Muscle of arm (tissue), 14 donors: ENCODE data around the gene CIAO3. TPM values are rescaled to one million over a fixed set of nuclear protein-coding genes. Genes with fewer than 3 reads are reported as not detected.
A peak's percentile ranks its signal among the peaks of the same experiment; 100 is the strongest.

Experiments used
- DNase-seq: peaks from one replicate; pipeline ENCODE4 v3.0.0-alpha.2; 2013
- long read RNA-seq, 11 donors: transcript quantifications; one replicate each; lab custom pipeline, GENCODE V29; 2026
- polyA plus RNA-seq, 12 donors: library from polyadenylated mRNA; unstranded; fragments of 120-200 nt; gene quantifications; one replicate each; pipeline ENCODE4 v1.2.1, GENCODE V29; 2013; ENCODE audit not compliant: insufficient read length in 12 of 12

The CIAO3 gene
- 10 to 100 TPM in 10 of 12 donors, 1 to 10 TPM in 1, not detected in 1; 7.5 to 16.7 (median 15.7) TPM for polyA plus RNA-seq
- long read RNA-seq, donor 1, transcript CIAO3-201 (11 exons, 2,112 nt), result major isoform, 5 of 15 reads
- long read RNA-seq, donor 1, partial matches to known transcripts, result 7 of 15 reads
- long read RNA-seq, donor 1, other reads (novel, unspliced or antisense), result 0 of 15 reads
- long read RNA-seq, donor 2, partial matches to known transcripts, result 0 of 5 reads
- long read RNA-seq, donor 2, other reads (novel, unspliced or antisense), result 0 of 5 reads
- long read RNA-seq, donor 3, partial matches to known transcripts, result 0 of 5 reads
- long read RNA-seq, donor 3, other reads (novel, unspliced or antisense), result 0 of 5 reads
- long read RNA-seq, donor 4, partial matches to known transcripts, result 0 of 4 reads
- long read RNA-seq, donor 4, other reads (novel, unspliced or antisense), result 0 of 4 reads
- long read RNA-seq, donor 5, transcript CIAO3-201 (11 exons, 2,112 nt), result major isoform, 10 of 13 reads
- long read RNA-seq, donor 5, partial matches to known transcripts, result 0 of 13 reads
- long read RNA-seq, donor 5, other reads (novel, unspliced or antisense), result 0 of 13 reads
- long read RNA-seq, donor 6, partial matches to known transcripts, result 0 of 4 reads
- long read RNA-seq, donor 6, other reads (novel, unspliced or antisense), result 0 of 4 reads
- long read RNA-seq, donor 7, partial matches to known transcripts, result 0 of 5 reads
- long read RNA-seq, donor 7, other reads (novel, unspliced or antisense), result 0 of 5 reads
- long read RNA-seq, donor 8, transcript CIAO3-201 (11 exons, 2,112 nt), result major isoform, 6 of 11 reads
- long read RNA-seq, donor 8, partial matches to known transcripts, result 0 of 11 reads
- long read RNA-seq, donor 8, other reads (novel, unspliced or antisense), result 0 of 11 reads
- long read RNA-seq, donor 9, partial matches to known transcripts, result 0 of 1 reads
- long read RNA-seq, donor 9, other reads (novel, unspliced or antisense), result 0 of 1 reads
- long read RNA-seq, donor 10, transcript CIAO3-201 (11 exons, 2,112 nt), result major isoform, 5 of 7 reads
- long read RNA-seq, donor 10, partial matches to known transcripts, result 0 of 7 reads
- long read RNA-seq, donor 10, other reads (novel, unspliced or antisense), result 0 of 7 reads
- long read RNA-seq, donor 11, transcript CIAO3-201 (11 exons, 2,112 nt), result major isoform, 5 of 10 reads
- long read RNA-seq, donor 11, partial matches to known transcripts, result 0 of 10 reads
- long read RNA-seq, donor 11, other reads (novel, unspliced or antisense), result 0 of 10 reads

DNA sequence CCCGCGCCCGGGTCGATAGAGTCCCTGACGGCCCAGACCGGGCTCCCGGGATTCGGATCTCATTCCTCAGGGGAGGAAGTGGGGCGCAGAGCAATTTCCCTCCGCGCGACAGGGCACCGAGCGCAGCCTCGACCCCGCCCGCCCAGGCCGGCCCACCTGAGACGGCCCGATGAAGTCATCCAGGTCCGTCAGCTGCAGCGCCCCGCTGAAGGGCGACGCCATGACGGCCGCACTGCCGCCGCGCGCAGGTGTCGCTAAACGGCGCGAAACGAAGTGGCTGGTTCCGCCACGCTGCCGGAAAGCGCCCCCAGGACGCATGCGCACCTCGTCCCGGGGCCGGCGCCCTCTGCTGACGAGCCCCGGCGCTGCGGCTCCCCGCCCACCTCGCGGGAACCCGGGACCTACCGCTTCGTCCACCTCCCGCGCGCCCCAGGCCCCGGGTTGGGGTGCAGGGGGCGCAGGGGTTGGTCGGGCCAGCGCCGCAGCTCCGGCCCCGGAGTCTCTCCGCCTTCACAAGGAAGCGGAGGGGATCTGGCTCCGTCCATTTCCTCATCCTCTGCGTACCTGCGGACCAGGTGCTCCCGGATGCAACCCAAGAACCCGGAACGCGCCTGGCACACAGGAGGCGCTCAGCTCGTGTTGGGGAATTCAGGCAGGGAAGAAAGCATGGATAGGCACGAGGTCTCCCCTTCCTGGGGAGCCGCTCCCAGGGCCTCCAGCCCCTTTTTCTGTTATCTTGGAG is at the start of gene CIAO3:
Gene CIAO3 (minus strand): TSS at position 234 of the 742 bp plus-strand sequence. CDS start 12 bp downstream, at position 222.
- DNase-seq, result peak; percentile 90

DNA sequence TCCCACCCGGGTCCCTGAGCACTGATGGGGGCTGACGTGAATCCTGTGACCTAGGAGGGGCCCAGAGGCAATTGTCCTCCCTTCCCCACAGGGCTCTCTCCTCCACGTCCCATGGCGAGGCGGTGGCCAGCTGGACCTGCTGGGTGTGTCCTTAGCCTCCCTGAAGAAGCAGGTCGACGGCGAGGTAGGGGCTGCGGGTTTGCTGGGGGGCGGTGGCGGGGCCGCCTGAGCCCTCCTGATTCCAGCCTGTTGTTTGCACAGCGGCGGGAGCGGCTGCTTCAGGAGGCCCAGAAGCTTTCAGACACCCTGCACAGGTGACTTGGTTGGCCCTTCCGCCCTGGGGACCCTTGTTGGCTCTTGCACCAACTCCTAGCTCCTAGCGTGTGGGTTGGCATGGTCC is 49.3 kb upstream of the CIAO3 start:
- no peak for DNase-seq

GRCh38 chr16:789191-789850 is 48.5 kb upstream of the CIAO3 start:
- DNase-seq, result no peak

- peak; percentile 89 for DNase-seq
Observed at GRCh38 chr16:788399-789126, 47.8 kb upstream of the CIAO3 start, which contains the start of gene CHTF18. Gene CHTF18 (plus strand): TSS chr16:788620. CDS start chr16:788685, 65 bp downstream.

DNA sequence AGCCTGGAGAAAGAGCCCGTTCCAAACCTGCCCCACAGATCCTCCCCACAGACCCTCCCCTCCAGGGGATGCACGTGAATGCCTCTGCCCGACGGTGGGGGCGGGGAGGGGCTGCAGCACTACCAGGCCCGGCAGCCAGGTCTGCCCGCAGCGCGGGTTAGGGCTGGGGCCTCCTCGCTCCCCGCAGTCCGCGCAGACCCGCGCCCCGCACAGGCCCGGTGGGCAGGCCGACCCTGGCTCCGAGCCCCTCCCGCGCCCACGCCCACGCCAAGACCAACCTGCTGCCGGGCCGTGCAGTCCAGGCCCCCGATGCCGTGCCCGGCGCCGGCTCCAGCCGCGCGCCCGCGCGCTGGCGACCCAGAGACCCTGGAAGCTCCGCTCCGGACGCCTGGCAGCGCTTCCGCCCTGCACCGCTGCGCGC is 47.2 kb upstream of the CIAO3 start, which contains the start of gene RPUSD1:
Gene RPUSD1 (minus strand): TSS at position 404 of the 421 bp plus-strand sequence. CDS start 644 bp downstream, outside the sequence.
- DNase-seq, result no peak

GRCh38 chr16:787321-787966 is 46.6 kb upstream of the CIAO3 start:
- DNase-seq, result no peak

- DNase-seq, result no peak
Observed at GRCh38 chr16:785563-786535, 45.1 kb upstream of the CIAO3 start.

GRCh38 chr16:784431-784830 is 43.6 kb upstream of the CIAO3 start:
- DNase-seq, result no peak

DNA sequence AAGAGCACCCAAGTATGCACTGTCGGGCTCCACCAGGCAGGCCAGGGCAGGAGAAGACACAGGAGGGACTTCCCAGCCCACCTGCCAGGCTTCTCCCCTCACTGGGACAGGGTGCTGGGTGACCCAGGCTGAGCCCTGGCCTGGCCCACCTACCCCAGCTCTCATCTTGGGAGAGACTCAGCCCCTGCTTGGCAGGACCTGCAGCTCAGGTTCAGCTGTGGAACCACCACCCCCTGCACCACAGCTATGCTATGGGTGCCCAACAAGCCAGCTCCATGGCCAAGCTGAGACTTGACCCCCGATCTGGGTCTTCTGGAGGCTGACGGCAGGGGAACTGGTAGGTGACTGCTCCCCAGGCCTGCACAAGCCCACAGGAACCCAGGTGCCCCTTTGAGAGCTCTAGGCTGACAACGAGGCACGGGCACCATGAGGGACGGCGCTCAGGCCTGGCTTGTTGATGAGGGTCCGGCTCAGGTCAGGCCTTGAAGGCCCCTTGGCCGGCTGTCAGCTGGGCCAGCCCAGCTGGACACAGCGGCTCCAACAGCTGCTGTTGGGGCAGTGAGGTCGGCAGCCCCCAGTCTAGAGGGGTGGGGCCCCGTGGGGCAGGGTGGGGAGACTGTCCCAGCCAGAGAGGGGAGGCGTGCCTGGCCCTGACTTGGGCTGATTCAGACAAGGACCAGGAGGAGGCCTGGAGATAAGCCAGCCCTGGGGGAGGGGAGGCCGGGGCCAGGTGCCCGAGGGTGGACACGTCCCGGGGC is 42.8 kb upstream of the CIAO3 start:
- no peak for DNase-seq

DNA sequence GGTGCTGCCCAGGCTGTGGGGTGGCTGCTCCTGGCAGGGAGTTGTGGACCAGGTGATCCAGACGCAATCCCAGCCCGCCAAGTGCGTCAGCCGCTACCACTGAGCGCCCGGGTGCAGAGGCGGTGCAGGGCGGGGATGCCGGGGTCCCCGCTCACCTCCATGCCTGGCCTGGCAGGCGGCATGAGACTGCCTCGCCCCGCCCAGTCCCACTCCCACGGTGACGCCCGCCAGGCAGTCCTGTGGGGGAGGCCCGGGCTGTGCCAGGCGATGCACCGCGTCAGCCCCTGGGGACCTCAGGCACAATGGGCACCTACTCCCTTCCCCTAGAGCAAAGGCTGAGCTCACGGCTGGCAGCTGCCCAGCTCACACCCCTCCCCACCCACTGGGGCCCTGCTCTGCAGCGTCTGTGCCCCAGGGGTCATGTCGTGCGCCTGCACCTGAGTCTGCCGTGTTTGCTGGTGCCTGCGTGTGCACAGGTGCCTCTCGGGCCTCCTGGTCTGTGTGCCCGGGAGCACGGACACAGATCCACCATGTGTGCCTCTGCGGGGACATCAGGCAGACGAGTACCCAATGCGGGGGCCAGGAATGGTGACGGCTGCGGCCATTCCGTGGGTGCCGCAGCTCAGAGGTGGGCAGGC is 42.1 kb upstream of the CIAO3 start:
- no peak for DNase-seq

GRCh38 chr16:782258-782657 is 41.5 kb upstream of the CIAO3 start:
- no peak for DNase-seq

- DNase-seq, result no peak
Observed at GRCh38 chr16:781346-782010, 40.7 kb upstream of the CIAO3 start.

- no peak for DNase-seq
Observed at GRCh38 chr16:780296-780695, 39.5 kb upstream of the CIAO3 start.

DNA sequence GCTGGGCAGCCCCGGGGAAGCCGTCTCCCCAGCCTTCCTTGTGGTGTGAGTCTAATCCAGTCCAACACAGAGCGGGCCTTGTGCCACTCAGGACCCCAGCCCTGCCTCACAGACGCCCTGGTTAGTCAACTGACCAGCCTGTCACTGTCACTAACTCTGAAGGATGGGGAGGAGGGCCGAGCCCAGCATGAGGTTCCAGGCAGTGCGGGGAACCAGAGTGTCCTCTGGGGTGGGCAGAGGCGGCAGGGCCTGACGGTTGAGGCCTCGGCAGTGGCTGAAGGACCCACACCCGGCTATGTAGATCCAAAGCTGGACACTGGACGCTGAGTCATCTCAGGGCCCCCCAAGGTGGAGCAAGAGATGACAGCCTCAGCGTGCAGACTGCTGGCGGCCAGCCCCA is 38.8 kb upstream of the CIAO3 start:
- no peak for DNase-seq

GRCh38 chr16:778909-779527 is 38.2 kb upstream of the CIAO3 start:
- DNase-seq, result no peak
